Esophagus squamous epithelium (tissue), 4 donors: ENCODE measurements around the gene KCNIP2.

Source experiments
- POLR2A ChIP-seq, 4 donors: fragments of 450-650 bp; IDR thresholded peaks; one replicate each; pipeline ENCODE4 v1.6.1; 2017; ENCODE audit warnings: antibody characterized with exemption in 4 of 4, mild to moderate bottlenecking in 4 of 4, moderate library complexity in 3 of 4
- TF ChIP-seq, protein P1 (sequence below), 6 experiments: fragments of 450-650 bp in 4 of 6; fragments of 200-600 bp in 2 of 6; sonication (generic) in 2 of 6; IDR thresholded peaks; one replicate each; pipeline ENCODE4 v1.5.1; 2016 to 2019; ENCODE audit warnings: antibody characterized with exemption in 6 of 6, mild to moderate bottlenecking in 4 of 6, moderate library complexity in 4 of 6

DNA sequence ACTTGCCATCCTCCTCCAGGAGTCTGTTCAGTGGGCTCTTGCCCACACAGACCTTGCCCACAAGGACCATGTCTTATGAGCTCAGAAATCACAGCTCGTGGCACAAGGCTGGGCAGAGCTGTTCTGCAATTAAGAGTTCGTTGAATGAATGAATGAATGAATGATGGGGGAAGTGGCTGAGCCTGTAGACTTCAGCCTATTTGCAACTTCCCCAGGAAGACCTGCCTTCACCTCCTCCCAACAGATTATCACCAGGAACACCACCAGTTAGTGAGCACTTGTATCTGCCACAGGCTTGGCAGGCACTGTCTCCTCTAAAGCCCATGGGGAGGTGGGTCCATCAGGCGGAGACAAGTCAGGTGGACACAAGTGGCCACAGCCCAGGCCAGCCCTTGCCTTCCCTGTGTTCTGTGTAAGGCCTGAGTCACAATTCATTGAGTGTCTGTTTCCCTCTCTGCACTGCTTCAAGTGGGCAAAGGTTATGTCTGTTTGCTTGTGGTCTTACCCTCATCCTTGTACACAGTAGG, 65.9 kb downstream of the KCNIP2 start:
- TF ChIP-seq, protein P1, sequence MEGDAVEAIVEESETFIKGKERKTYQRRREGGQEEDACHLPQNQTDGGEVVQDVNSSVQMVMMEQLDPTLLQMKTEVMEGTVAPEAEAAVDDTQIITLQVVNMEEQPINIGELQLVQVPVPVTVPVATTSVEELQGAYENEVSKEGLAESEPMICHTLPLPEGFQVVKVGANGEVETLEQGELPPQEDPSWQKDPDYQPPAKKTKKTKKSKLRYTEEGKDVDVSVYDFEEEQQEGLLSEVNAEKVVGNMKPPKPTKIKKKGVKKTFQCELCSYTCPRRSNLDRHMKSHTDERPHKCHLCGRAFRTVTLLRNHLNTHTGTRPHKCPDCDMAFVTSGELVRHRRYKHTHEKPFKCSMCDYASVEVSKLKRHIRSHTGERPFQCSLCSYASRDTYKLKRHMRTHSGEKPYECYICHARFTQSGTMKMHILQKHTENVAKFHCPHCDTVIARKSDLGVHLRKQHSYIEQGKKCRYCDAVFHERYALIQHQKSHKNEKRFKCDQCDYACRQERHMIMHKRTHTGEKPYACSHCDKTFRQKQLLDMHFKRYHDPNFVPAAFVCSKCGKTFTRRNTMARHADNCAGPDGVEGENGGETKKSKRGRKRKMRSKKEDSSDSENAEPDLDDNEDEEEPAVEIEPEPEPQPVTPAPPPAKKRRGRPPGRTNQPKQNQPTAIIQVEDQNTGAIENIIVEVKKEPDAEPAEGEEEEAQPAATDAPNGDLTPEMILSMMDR (IDR thresholded peaks at IDR 0.05) = no peak
- TF ChIP-seq POLR2A (IDR thresholded peaks at IDR 0.05) = no peak
